Adrenal gland (tissue), 12 donors: ENCODE results near the gene MYO1E. TPM values are rescaled to one million over a fixed set of nuclear protein-coding genes. Genes with fewer than 3 reads are reported as not detected.

Experiments used
- DNase-seq, 7 donors: peaks; one replicate each; pipeline ENCODE4 v3.0.0-alpha.2; 2019 to 2020
- H3K27ac ChIP-seq, 5 donors: fragments of 200-600 bp; sonication (generic) in 4 of 5; 1 replicate in 3 of 5; 2 replicates in 2 of 5; pipeline versions ENCODE4 v1.5.1 to v1.8.0; 2016 to 2020; ENCODE audit warnings: mild to moderate bottlenecking in 1 of 5
- H3K27me3 ChIP-seq: fragments of 200-600 bp; 2 replicates; pipeline ENCODE4 v1.8.0; 2021
- H3K36me3 ChIP-seq, 2 donors: fragments of 200-600 bp; replicated peaks in 1 of 2; 1 replicate in 1 of 2; 2 replicates in 1 of 2; pipeline versions ENCODE4 v1.5.1 to v1.8.0; 2018 to 2022
- H3K4me1 ChIP-seq, 2 donors: fragments of 200-600 bp; replicated peaks in 1 of 2; 1 replicate in 1 of 2; 2 replicates in 1 of 2; pipeline versions ENCODE4 v1.5.1 to v1.8.0; 2018 to 2021
- H3K4me3 ChIP-seq, 4 donors: fragments of 200-600 bp; sonication (generic) in 3 of 4; one replicate each; pipeline ENCODE4 v1.5.1; 2016 to 2018
- H3K9me3 ChIP-seq, 3 donors: fragments of 200-600 bp; sonication (generic) in 1 of 3; replicated peaks in 1 of 3; 1 replicate in 2 of 3; 2 replicates in 1 of 3; pipeline versions ENCODE4 v1.5.1 to v1.8.0; 2016 to 2021
- POLR2A ChIP-seq, 2 donors: fragments of 450-650 bp; IDR thresholded peaks; one replicate each; pipeline ENCODE4 v1.6.1; 2017; ENCODE audit warnings: antibody characterized with exemption in 2 of 2, mild to moderate bottlenecking in 2 of 2, moderate library complexity in 1 of 2
- WGBS, 4 donors: extraction: QIAGEN DNeasy Blood & Tissue Kit in 2 of 4; methylation state at CpG; one replicate each; pipeline versions ENCODE4 v1.1.5 to v1.1.7; 2013 to 2017; 5-methylcytosine and 5-hydroxymethylcytosine counted together
- intact Hi-C, 2 donors: fragments of 100-400 bp; cut with DNase I; formaldehyde crosslinking; loops; one replicate each; pipeline versions ENCODE4 v1.14.1 to v1.15.0; 2022 to 2023
- polyA plus RNA-seq, 3 donors: library from polyadenylated mRNA; stranded (reverse); fragments of 200-250 nt in 2 of 3; fragments of 350-450 nt in 1 of 3; fragmentation: Illumina TruSeq in 1 of 3; extraction: RNeasy Lipid Tissue Mini Kit (QIAGEN cat#74804) in 1 of 3; gene quantifications; one replicate each; pipeline ENCODE4 v1.2.3, GENCODE V29; 2013 to 2014
- total RNA-seq, 9 donors: library from RNA; depleted of rRNA in 4 of 9; stranded (reverse); fragments of >200 nt in 4 of 9; fragments of 120-200 nt in 1 of 9; fragmentation: NEBNext Ultra II Directional in 1 of 9; extraction: Animal tissue kit (Norgen Biotek cat#: 25700) in 1 of 9; gene quantifications; one replicate each; pipeline versions ENCODE4 v1.1.0 to v1.2.4, GENCODE V29; 2013 to 2023
- TF ChIP-seq, protein P1 (sequence below), 6 experiments: fragments of 450-650 bp in 4 of 6; fragments of 200-600 bp in 2 of 6; sonication (generic) in 1 of 6; IDR thresholded peaks; 1 replicate in 5 of 6; 2 replicates in 1 of 6; pipeline versions ENCODE4 v1.5.1 to v1.8.0; 2016 to 2021; ENCODE audit warnings: antibody characterized with exemption in 6 of 6, mild to moderate bottlenecking in 2 of 6, moderate library complexity in 1 of 6
- donor health status: healthy with polysubstance abuse.
- donor health status: Bipolar disorder and iron deficiency.
- donor health status: DM: yes; HTN: yes; CAD: no.
- donor health status: DM: no; HTN: no; CAD: no.
- donor health status: DM: no; HTN: no; CAD: no.
- donor health status: DM: yes; HTN: yes; CAD: no.

The MYO1E gene
- total and polyA plus RNA-seq, 12 donors = 11.9 to 50.8 (median 26.0) TPM

GRCh38 chr15:59333401-59334075 is 39.1 kb downstream of the MYO1E start:
- Histone ChIP-seq H3K36me3 (no peaks in the 10 kb centered on the region), H3K27me3 (no peaks in the 10 kb centered on the region), H3K27ac (no peak overlapping the region), H3K9me3 (no peaks in the 10 kb centered on the region), H3K4me1 (no peaks in the 10 kb centered on the region), H3K4me3 (no peak overlapping the region)
- DNase-seq = no peak
- TF ChIP-seq POLR2A (IDR thresholded peaks at IDR 0.05) = no peak
- TF ChIP-seq, protein P1, sequence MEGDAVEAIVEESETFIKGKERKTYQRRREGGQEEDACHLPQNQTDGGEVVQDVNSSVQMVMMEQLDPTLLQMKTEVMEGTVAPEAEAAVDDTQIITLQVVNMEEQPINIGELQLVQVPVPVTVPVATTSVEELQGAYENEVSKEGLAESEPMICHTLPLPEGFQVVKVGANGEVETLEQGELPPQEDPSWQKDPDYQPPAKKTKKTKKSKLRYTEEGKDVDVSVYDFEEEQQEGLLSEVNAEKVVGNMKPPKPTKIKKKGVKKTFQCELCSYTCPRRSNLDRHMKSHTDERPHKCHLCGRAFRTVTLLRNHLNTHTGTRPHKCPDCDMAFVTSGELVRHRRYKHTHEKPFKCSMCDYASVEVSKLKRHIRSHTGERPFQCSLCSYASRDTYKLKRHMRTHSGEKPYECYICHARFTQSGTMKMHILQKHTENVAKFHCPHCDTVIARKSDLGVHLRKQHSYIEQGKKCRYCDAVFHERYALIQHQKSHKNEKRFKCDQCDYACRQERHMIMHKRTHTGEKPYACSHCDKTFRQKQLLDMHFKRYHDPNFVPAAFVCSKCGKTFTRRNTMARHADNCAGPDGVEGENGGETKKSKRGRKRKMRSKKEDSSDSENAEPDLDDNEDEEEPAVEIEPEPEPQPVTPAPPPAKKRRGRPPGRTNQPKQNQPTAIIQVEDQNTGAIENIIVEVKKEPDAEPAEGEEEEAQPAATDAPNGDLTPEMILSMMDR (IDR thresholded peaks at IDR 0.05) = no peak
- 86 to 92% (median 92%) methylated on average over 6 of the region's 6 CpGs for WGBS, 4 donors
- intact Hi-C loops = no loop called here

GRCh38 chr15:59332009-59332408 is 40.7 kb downstream of the MYO1E start:
- no peaks in the 10 kb centered on the region for H3K4me1 ChIP-seq

DNA sequence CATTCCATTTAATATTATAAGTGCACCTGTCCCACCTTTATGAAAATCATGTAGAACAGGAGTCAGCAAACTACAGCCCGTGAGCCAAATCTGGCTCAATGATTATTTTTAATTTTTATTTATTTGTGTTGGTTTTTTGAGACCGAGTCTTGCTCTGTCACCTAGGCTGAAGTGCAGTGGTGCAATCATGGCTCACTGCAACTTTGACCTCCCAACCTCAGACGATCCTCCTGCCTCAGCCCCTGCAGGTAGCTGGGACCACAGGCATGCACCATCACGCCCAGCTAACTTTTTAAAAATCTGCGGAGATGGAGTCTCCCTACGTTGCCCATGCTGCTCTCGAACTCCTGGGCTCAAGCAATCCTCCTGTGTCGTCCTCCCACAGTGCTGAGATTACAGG is 42.0 kb downstream of the MYO1E start:
- 85 to 91% (median 89%) methylated on average over 8 of the region's 8 CpGs for WGBS, 4 donors
- Histone ChIP-seq H3K4me3 (no peak overlapping the region), H3K4me1 (no peaks in the 10 kb centered on the region), H3K36me3 (no peaks in the 10 kb centered on the region), H3K9me3 (no peaks in the 10 kb centered on the region), H3K27ac (no peak overlapping the region), H3K27me3 (no peaks in the 10 kb centered on the region)
- TF ChIP-seq, protein P1 (IDR thresholded peaks at IDR 0.05) = no peak
- TF ChIP-seq POLR2A (IDR thresholded peaks at IDR 0.05) = no peak
- intact Hi-C loops = no loop called here
- DNase-seq = no peak

More at GRCh38 chr15:59332009-59332408, 40.7 kb downstream of the MYO1E start:
- intact Hi-C loops = no loop called here
- no peaks in the 10 kb centered on the region for H3K27me3 ChIP-seq
- H3K27ac ChIP-seq = no peak overlapping the region
- no peak overlapping the region for H3K4me3 ChIP-seq
- DNase-seq = no peak
- no peaks in the 10 kb centered on the region for H3K36me3 ChIP-seq
- TF ChIP-seq, protein P1 (IDR thresholded peaks at IDR 0.05) = no peak
- no peak for TF ChIP-seq POLR2A (IDR thresholded peaks at IDR 0.05)
- no peaks in the 10 kb centered on the region for H3K9me3 ChIP-seq
- 82 to 91% (median 87%) methylated on average over 5 of the region's 5 CpGs for WGBS, 4 donors

- TF ChIP-seq POLR2A (IDR thresholded peaks at IDR 0.05) = no peak
- TF ChIP-seq, protein P1 (IDR thresholded peaks at IDR 0.05) = no peak
- peak overlapping the region in 1 of 5 donors; percentile 27 for H3K27ac ChIP-seq
- no peaks in the 10 kb centered on the region for H3K4me1 ChIP-seq
- 62 to 72% (median 64%) methylated on average over 6 of the region's 6 CpGs for WGBS, 4 donors
- no peaks in the 10 kb centered on the region for H3K27me3 ChIP-seq
- no peak for DNase-seq
- intact Hi-C loops = no loop called here
- no peak overlapping the region for H3K4me3 ChIP-seq
- no peaks in the 10 kb centered on the region for H3K36me3 ChIP-seq
- no peaks in the 10 kb centered on the region for H3K9me3 ChIP-seq
Measured at GRCh38 chr15:59329570-59330350, 42.9 kb downstream of the MYO1E start.
